SK-N-MC (cell line): Measurements from ENCODE around the gene RHBDD3.

Experiments
- FOXP2 ChIP-seq: optimal IDR thresholded peaks from 2 replicates; pipeline ENCODE3; 2011; ENCODE audit warnings: mild to moderate bottlenecking, moderate library complexity; ENCODE audit not compliant: insufficient read depth; ENCODE audit errors: extremely low read length, control extremely low read depth
- POLR2AphosphoS5 ChIP-seq: IDR thresholded peaks from 2 replicates; pipeline ENCODE4 v1.6.1; 2012; ENCODE audit warnings: mild to moderate bottlenecking, low read depth, low read length, borderline replicate concordance

DNA sequence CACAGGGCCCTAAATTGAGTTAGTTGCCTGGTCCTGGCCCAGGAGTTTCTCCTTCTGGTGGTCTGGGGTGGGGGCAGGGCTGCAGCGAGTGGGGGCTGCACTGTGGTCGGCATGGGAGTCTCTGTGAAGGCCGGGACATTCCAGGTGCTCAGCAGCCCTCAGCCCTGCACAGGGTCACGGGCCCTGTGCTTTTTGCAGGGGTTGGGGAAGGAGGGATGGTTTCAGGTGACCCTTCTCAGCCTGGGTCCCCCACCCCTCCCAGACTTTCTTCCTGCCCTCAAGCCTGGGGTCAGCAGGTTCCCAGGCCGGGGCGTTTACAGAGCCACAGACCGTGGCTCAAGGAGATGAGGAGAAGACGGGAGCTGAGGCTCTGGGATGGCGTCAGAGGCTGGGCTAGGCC lies 54.3 kb downstream of the RHBDD3 start:
- no peak for TF ChIP-seq POLR2AphosphoS5
- TF ChIP-seq FOXP2 = no peak
